Right hindlimb (tissue), 1 donor: ENCODE results near the gene FRMD4A.
"Not testable (repeated sequence)": the region's sequence is repeated elsewhere in the genome, so short reads cannot be mapped to it uniquely, and the experiment has no call there.

Experiments
- DNase-seq: peaks from one replicate; pipeline ENCODE4 v3.0.0-alpha.2; 2018

Gene FRMD4A

DNA sequence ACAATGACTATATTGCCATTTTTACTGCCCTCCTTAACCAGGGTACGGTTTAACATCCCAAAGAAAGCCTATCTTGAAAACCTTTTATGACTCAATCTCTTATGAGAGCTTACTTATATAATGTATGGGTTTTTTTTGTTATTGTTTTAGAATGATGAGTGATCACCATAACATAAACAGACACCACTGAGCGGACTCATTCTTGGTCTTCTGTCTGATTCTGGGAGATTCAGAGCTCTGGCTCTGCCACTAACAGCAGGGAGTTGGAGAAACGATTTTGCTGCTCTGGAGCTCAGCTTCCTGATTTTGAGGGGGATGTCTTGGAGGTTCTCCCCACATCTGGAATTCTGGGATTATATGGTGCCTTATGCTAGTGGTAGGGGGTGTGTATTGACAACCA is 244.1 kb downstream of the FRMD4A start:
- DNase-seq, result no peak

GRCh38 chr10:14084875-14085274 is 245.8 kb downstream of the FRMD4A start:
- no peak for DNase-seq

DNA sequence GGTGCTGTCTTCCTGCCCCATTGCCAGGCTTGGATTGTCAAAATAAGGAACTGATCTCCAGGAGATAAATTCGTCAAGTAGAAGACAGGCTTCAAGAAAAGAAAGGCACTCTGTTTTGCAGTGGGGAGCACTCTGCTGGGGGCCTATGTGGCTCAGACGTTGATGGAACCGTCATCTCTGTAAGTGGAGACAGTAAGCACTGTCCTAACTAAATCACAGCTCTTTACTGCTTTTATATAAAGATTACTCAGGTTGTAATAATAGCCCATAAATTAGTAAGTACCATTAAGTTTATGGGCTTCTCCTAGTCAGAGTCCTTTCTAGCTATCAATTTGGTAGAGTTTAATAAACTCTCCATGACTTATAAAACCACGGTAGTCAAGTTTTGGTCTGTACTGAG is 249.9 kb downstream of the FRMD4A start:
- DNase-seq, result no peak

DNA sequence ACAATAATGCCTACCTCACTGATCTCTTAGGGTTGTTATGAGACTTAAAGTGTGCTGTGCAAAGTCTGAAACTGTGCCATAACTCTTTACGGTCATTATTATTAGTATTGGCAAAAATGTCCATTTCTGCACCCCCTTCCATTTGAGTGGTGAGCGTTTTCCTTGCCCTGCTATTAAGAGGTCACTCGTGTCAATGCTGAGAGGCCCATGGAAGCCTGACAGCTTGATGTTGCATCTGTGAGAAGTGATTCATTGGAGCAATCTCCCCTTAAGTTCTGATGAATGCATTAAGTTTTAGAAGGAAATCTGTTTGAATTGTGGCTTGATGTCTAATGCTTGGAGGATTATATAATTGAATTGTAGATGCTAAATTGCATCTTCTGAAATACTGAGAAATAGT is 253.3 kb downstream of the FRMD4A start:
- DNase-seq, result no peak

DNA sequence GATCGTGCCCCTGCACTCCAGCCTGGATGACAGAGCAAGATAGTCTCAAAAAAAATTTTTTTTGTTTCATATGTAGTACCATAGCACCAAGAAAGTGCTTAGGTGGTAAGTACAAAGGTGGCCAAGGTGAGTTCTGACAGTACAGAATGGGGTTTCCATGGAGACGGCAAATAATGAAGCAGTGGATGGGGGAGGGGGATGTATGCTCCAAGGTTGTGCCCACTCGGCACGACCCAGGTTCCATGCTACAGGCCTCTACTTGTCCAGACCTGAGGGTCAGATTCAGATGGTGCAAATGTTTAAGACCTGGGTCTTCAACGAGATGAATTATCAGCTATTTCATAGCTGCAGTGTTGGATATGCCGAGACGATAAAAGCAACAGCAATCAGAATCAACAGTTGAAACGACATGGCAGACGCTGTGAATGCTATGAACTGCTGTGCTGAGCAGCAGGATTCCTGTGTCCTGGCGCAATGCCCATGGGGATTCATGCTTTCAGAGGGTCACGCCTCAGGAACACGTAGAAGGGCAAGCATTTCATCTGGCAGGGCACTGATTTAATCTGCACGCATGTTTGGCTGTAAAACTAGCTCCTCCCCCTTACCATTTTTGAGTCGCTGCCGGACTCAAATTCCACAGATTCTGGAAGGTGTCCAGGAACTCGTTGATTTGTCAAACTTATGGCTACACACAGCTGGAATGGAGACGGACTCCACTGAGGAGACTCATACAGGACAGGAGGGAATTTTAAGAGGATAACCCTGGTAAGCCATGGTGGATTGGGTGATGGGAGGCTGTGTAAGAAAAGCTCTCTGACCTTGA is 256.5 kb downstream of the FRMD4A start:
- peak; percentile 91 for DNase-seq

DNA sequence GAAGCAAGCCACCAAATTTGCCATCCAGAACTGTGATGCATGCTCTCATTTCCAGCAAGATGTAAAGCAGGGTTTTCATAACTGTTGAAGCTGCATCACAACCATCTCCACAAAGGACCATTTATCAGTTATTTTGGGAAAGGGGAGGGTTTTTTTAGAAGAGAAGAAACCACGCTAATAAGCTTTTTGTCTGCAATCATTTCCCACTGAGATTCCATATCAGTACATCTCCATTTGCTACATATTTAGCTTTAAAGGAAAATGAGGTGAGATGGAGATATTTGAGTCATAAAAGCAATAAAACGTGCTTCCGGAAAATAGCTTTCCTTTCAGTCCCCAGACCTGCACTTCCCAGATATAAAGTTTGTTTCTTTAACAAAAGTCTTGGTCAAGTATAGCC is 258.2 kb downstream of the FRMD4A start:
- DNase-seq, result no peak

DNA sequence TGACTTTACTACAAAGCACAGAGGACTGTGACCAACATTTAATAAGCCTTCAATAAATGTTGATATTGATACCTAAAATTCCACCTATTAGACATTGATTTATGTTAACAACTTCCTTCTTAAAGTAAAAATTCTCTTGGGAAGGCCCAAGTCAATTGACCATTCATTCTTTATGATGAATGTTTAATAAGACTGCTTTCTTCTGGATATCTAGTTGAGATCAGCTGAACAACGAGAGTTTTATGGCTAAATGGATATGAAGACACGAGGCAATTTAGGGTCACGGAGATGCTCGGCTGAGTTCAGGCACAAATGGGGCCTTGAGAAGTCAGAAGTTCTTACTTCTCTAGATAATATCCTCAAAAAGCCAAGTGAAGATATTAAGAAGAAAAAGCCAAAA is 258.8 kb downstream of the FRMD4A start:
- no peak for DNase-seq

DNA sequence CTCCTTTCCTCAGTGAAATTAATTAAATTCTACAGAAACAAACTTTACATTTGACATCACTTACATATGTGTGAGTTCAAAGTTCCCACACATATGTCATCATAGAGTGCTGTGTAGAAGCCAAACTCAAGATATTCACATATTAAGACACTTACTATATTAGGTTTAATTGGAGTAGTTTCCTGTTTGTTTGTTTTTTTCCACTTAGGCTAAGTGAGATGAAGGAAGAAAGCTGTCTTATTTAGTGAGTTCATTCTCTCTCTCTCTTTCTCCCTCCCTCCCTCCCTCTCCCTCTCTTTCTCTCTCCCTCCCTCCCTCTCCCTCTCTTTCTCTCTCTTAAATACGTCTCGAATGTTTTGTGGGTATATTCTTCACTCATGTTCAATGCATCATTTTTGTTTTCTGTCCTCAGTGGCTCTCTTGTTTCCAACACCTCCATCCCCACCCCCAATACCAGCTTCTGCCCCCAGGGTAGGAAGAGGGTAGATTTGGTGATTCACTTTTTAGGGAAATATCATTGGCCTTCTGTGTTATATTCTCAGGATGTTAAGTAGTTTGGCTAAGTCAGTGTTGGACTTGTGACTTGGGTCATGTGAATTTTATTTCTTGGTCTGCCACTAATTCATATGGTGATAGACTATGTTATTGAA is 262.0 kb downstream of the FRMD4A start:
- no peak for DNase-seq

DNA sequence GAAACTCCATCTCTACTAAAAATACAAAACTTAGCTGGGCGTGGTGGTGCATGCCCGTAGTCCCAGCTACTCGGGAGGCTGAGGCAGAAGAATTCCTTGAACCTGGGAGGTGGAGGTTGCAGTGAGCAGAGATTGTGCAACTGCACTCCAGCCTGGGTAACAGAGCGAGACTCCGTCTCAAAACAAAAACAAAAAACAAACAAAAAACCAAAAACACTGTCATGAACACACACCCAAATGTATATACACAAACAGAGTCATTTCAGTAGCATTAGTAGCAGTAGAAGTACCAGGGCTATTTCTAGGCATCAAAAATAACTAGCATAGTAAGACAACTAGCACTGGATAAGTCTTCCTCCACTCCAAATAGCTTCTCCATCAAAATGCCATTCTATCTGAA is 263.1 kb downstream of the FRMD4A start:
- not testable (repeated sequence) for DNase-seq

DNA sequence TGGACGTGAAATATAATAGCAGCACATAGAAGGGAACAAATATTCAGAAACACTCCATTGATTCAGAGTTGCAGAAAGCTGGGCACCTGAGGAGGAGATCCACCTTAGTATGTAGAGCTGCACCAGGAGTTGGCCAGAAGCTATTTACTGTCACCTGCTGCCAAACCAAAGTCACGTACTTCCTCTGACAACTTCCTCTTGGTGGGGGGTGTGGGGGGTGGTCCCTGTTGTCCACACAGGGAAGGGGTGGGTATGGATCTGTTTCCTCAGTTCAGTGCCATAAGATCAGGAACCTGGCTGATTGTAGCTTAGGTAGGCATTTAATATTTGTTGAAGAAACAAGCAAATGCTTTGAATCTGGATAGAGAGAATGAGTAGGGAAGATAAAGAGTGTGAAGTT is 264.6 kb downstream of the FRMD4A start:
- no peak for DNase-seq

GRCh38 chr10:14063531-14064285 is 267.0 kb downstream of the FRMD4A start:
- DNase-seq, result peak; percentile 50

- DNase-seq, result no peak
Observed at GRCh38 chr10:14062528-14063260, 268.0 kb downstream of the FRMD4A start.

DNA sequence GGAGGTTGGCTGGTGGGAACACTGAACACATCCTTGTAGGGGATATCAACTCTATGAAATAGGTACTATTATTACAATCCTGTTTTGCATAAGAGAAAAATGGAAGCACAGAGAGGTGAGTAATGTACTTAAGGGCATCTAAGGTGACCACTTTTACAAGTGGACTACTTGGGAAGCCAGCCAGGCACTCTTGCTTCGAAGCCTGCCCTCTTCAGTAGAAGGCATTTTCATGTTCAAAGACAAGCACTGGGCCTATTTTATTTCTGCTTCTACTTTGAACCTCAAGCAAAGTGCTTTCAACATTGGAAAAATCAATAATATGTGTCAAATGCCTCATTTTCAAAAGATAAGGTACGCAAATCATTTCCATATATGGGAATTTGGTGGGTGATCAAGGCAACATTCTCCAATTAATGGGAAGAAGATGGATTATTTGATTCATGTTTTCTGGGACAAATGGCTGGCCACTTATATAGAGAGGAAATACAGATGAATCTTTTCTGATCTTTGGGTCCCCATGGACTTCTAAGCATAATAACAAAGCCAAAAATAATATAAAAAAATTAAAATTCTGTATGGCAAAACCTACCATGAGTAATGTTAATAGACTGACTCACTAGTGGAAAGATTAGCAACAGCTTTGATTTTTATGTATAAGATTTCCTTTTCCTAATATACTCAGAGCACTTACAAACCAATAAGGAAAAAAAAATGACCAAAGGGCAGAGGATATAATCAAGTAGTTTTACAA is 270.2 kb downstream of the FRMD4A start:
- no peak for DNase-seq

GRCh38 chr10:14056610-14057332 is 274.0 kb downstream of the FRMD4A start:
- no peak for DNase-seq

DNA sequence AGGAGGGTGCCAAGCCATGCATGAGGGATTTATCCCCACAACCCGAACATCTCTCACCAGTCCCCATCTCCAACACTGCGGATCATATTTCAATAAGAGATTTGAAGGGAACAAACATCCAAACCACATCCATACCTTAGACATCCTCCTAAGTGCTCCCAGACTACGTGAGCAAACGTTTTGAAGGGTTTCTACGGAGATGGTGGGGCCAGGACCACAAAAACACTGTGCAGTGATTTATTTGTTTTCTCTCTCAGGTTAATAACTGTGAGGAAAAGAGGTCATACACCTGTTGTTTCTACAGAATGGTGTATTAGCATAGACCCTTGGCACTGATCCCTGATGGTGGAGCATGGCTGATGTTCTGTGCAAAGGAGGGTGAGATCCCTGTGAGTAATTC is 277.8 kb downstream of the FRMD4A start:
- no peak for DNase-seq

DNA sequence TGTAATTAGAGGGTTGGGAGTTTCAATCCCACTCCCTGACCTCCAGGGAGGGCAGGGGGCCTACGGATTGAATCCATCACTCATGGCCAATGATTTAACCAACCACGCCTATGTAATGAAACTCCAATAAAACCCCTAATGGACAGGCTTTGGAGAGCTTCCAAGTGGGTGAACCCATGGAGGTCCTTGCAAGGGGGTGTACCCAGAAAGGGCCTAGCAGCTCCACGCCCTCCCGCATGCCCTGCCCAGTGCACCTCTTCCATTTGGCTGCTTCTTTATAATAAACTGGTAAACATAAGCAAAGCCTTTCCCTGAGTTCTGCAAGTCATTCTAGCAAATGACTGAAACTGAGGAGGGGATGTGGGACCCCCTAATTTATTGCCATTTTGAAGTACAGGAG is 280.1 kb downstream of the FRMD4A start:
- no peak for DNase-seq

GRCh38 chr10:14048930-14049613 is 281.7 kb downstream of the FRMD4A start:
- DNase-seq, result no peak

DNA sequence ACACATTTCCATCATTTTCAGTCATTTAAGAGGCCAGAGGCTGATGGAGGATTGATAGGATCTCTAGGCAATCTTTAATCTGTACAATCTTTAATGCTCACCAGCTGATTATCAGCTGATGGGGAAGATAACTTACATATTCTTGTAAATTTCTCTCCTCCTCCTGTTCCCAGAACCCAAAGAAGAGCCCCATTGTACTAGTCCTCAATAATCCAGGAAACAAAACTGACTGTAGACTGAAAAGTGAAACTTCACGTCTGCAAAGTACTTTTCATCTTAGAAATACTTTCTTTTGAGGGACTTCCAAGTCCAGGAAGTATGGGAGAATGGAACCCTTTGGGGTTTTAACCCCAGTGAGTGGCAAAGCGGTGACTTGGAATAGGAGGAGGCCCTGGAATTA is 283.3 kb downstream of the FRMD4A start:
- DNase-seq, result no peak

DNA sequence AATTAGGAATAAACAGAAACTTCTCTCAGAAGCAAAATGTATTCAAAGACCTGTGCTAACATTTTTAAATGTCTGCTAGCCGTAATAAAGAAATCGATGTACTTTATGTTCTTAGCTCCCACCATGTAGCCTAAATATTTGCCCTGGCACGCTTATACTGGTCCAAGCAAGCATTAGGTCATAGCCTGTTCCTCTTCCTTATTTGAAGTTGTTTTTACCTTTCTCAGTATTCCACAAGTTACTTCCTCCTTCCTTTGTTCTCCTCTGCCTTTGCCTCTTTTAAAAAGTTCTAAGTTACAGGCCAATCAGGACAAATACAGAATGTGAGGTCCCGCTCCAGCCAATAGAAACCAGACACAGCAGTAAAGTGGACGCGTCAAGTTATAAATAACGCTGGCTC is 288.7 kb downstream of the FRMD4A start:
- not testable (repeated sequence) for DNase-seq

DNA sequence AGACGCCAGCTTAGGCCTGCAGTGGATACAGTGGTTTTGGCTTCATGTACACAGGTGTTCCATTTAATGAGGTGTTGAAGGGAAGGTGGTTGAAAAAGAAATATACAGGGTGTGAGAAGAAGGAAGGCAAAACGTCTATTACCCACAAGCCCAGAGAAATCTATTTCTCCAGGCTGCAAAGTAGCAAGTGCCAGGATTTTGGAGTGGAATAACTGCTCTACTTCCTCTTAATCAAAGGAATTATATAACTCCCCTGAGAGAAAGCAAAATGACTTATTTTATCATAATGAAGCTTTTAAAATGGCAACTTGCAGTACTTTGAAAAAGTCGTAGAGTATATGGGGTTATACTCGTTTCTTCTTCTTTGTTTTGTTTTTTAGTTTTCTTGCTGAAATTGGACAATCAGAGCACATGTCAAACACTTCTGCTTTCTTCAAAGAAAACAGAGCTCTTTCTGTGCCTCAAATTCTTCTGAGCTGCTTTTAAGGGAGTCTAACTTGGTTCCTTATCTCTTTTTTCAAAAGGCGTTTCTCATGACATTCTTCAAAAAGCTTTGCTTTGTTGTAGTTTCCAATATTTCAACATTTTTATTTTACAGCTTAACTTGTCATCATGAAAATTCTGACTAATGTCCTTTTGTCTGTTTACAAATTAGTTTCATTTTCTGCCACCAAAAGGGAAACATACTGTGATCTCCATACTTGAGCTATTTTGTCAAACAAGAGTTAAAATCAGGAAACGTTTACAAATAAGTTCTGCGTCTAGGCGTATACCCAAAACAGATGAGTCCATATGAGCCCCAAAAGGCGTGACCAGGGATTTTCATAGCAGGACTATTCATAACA is 289.7 kb downstream of the FRMD4A start:
- no peak for DNase-seq
